CD4-positive, alpha-beta T cell treated with Interleukin-17A for 1 hour (primary cell): Measurements from ENCODE around the gene ZDHHC19.
"Not testable (repeated sequence)": the region's sequence is repeated elsewhere in the genome, so short reads cannot be mapped to it uniquely, and the experiment has no call there.

Source experiments
- DNase-seq: peaks from one replicate; pipeline ENCODE4 v3.0.0-alpha.2; 2020

ZDHHC19 gene

GRCh38 chr3:196210673-196211556 lies at the start of gene ZDHHC19:
ZDHHC19 (minus strand) TSS chr3:196211400; CDS start chr3:196211315, 85 bp downstream.
- DNase-seq: no peak

- DNase-seq: no peak
These were observed 49.6 kb upstream of the ZDHHC19 start for GRCh38 chr3:196260784-196261183.

- no peak for DNase-seq
These were observed 44.6 kb upstream of the ZDHHC19 start for GRCh38 chr3:196255776-196256175.

GRCh38 chr3:196254376-196255283 lies 43.4 kb upstream of the ZDHHC19 start:
- no peak for DNase-seq

GRCh38 chr3:196251918-196252317 lies 40.7 kb upstream of the ZDHHC19 start:
- no peak for DNase-seq

- peak; percentile 20 for DNase-seq
These were observed 35.6 kb upstream of the ZDHHC19 start for GRCh38 chr3:196246612-196247308.

GRCh38 chr3:196244166-196244565 lies 33.0 kb upstream of the ZDHHC19 start:
- DNase-seq: not testable (repeated sequence)

- no peak for DNase-seq
These were observed 30.5 kb upstream of the ZDHHC19 start for GRCh38 chr3:196241704-196242103.

GRCh38 chr3:196240424-196240823 lies 29.2 kb upstream of the ZDHHC19 start:
- no peak for DNase-seq

GRCh38 chr3:196238612-196239560 lies 27.7 kb upstream of the ZDHHC19 start:
- no peak for DNase-seq

- DNase-seq: no peak
These were observed 26.0 kb upstream of the ZDHHC19 start for GRCh38 chr3:196237203-196237602.

DNA sequence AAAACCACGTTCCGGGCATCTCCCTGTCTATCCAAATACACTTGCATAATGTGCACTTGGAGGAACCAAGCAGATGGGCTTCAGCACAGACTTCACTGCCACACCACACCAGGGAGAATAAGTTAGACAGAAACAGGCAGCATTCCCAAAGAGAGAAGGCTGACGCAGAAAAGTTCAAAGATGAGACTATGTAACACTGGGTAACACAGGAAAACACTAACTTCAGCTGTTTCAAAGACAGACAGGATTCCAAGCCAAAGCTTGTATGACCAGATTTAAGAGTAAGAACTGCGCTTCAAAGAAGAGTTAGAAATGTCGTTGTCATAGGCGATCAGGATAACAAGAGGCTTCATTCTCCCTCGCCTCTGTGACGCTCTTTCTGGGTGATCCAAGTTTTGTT lies 25.0 kb upstream of the ZDHHC19 start:
- DNase-seq: no peak

DNA sequence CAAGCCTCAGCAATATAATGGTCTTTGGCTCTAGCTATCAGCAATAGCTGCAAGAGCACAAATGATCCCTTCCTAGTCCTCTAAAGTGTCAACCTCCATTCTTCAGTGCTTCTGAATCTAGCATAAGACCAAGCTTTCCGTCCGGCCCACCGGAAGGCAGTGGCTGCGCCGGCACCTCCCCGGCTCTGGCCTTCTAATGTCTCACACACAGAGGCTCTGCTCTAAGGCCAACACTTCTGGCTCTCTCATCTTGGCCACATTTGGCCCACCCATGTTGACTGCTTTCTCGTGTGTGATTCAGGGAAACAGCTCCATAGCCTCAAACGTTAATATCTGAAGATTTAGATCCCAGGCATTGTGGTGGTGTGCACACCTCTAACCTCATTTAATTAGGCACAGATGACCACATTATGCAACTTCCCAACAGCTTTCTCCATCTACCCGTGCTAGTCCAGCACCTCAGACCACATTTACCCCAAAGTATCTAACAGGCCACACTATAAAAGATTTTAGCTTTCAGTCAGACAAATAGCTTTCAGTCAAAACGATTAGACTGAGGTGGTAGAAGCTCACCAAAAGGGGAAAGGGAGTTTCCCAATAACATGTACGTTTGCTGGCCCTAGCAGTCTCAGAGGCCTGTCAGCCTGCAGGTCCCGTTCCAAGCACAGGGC lies 24.4 kb upstream of the ZDHHC19 start:
- DNase-seq: no peak

DNA sequence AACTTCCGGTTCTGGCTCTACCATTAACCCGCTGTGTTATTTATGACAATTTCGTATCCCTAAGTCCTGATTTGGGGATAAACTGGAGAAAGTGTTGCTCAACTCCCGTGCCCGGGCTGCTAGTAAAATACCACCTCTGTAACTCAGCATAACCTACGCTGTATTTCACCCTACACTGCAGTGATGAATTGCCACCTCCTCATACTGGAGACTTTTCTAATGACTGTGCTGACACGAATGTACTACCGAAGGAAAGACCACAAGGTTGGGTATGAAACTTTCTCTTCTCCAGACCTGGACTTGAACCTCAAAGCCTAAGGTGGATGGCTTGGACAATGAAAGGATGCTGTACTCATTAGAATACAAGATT lies 21.7 kb upstream of the ZDHHC19 start:
- DNase-seq: no peak

DNA sequence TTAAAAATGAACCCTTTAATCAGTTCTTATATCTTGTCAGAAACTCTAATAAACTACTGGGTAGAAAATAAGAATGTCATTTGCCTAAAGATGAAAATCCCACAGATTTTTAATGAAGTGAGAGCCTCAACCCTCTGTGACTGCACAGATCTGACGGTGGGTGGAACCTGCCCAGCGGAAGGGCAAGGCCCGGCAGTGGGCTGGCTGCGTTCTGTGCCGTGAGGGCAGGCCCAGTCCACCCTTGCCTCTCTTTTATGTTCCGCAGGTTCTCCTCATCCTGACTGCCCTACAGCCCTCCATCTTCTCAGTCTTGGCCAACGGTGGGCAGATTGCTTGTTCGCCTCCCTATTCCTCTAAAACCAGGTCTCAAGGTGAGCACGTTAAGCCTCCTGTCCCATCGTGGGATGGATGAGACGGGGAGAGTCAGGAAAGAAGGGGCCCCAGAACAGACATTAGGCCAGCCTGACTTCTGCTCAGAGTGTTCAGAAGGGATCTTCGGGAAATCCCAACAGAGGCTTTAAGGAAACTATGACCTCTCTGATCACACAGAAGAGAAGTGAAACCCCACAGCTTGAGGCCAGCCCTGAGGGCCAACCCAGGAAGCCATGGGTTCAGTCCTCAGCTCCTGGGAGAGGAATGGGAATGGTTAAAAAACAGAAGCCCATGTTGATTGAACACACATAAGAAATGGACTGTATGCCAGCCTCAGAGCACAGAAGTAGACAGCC lies 21.1 kb upstream of the ZDHHC19 start:
- no peak for DNase-seq

GRCh38 chr3:196227629-196228493 lies 16.7 kb upstream of the ZDHHC19 start:
- no peak for DNase-seq

GRCh38 chr3:196227121-196227561 lies 15.9 kb upstream of the ZDHHC19 start:
- no peak for DNase-seq

GRCh38 chr3:196225763-196226364 lies 14.7 kb upstream of the ZDHHC19 start:
- DNase-seq: no peak

DNA sequence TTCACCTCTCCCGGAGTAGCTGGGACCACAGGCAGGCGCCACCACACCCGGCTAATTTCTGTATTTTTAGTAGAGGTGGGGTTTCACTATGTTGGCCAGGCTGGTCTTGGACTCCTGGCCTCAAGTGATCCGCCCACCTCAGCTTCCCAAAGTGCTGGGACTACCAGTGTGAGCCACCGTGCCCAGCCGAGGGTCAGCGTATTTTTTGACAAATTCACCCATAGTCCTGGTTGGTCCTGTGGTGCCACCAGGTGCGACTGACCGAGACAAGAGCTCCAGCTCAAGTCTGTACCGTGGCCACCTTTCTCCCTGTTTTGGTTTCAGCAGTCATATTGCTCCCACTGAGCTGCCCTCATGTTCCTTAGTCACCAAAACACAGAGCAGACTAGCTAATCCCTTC lies 13.9 kb upstream of the ZDHHC19 start:
- no peak for DNase-seq
